HG03196 (cell line): ENCODE data around the gene GSDMA.

ENCODE experiments used
- ATAC-seq: cut with Tn5 transposase; IDR thresholded peaks from one replicate; pipeline ENCODE4 v1.9.1; 2021; ENCODE audit not compliant: unreplicated experiment

GSDMA gene

GRCh38 chr17:40021451-40021971, 58.7 kb downstream of the GSDMA start:
- ATAC-seq, result no peak

- ATAC-seq, result no peak
These were observed 59.7 kb downstream of the GSDMA start for GRCh38 chr17:40022497-40022896.

DNA sequence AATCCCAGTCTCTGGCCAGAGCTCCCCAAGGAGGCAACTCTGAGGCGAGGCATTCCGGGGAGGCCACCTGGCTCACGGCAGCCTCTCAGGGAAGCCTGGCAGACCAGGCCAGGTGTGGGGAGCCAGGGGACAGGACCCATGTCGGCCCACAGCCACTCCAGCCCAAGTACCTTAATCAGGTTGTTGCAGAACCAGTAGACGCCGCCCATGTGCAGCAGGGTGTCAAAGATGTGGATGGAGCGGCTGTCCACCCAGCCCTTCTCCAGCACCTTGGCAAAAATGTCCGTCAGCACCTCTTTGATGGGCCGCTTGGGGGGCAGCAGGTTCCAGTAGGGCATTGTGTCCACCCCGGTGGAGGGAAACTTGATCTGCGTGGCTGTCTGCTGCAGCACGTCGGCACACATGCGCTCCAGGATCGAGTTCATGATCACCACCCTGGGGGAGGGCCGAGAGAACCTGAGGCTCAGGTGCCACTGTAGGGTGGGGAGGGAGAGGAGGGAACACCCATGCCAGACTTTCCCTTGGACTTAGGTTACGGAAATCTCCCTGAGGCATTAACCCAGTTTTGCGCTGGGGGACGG, 60.2 kb downstream of the GSDMA start:
- no peak for ATAC-seq

DNA sequence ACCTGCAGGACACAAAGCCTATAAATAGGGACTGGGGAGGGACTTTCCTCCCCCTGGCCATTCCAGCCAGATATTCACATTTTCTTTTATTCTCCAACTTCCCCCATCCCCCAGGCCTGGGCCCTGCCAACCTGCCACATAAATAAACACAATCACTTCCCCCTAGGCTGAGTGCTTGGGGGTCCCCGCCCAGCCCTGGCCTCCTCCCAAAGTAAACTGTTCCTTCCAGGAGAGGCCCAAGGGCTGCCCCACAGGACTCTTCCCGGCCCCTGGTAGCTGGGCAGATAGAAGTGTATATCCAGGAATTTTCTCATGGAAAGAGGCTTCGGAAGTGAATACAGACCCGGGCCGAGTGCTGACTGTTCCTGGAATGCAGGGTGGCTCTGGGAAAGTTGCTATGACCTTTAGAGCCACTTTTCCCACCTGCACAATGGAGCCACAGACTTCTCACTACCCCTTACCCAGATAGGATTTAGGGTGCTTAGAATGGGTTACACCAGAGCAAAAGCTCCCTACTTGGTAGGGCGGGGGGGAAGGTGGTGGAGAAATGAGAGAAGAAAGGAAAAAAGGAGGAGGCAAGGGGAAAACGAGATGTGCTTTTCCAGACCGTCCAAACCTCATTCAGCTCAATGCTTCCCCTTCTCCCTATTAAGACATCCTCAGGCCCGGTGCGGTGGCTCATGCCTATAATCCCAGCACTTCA, 60.9 kb downstream of the GSDMA start:
- no peak for ATAC-seq

- no peak for ATAC-seq
These were observed 62.1 kb downstream of the GSDMA start for GRCh38 chr17:40024901-40025300.

DNA sequence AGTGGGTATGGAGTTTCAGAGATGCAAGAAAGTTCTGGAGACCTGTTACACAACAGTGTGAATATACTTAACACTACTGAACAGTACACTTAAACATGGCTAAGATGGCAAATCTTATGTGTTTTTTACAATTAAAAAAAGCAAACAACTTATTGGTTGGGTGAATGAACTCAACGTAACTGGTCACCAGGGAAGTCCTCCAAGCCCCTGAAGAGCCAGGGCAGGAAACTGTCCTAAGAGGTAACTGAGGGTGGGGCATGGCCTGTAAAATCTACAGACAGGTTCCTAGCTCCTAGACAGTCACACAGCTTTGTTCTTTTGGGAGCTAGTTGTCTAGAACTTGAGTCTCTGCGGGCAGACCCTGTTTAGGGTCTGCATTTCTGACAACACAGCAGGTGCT, 62.8 kb downstream of the GSDMA start:
- no peak for ATAC-seq

DNA sequence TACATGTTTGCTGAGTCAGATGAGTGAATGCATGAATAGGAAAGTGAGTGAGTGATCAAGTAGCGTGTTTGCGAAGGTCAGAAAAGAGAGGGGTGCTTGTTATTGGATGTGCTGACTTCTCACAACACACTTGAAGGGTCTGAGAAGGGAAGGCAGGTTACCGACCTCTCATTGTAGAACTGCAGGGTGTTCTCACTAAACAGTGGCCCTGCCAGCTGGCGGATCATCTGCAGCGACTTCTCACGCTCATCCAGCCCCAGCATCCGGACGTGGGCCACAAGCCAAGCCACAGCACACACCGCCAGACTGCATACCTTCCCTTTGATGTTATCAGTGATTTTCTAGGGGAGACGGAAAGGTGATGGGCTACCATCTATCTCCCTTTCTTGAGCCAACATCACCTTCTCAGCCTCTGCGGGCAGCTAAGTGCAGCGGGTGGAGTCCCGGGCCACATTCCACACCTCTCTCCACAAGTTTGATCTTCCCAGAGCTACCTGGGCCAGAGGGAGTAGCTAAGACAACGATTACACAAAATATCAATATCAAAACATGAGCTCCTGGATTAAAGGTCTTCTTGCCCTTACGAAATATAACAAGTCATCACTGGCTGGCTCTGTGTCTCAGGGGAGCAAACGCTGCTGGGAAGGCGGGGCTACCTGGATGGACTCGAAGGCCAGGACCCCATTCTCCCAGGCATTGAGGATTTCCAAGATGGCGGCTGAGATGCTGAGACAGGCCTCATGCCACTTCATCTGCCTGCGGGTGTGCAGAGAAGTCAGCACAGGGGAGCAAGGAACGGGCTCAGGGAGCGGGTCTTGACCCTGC, 63.4 kb downstream of the GSDMA start:
- ATAC-seq, result no peak

DNA sequence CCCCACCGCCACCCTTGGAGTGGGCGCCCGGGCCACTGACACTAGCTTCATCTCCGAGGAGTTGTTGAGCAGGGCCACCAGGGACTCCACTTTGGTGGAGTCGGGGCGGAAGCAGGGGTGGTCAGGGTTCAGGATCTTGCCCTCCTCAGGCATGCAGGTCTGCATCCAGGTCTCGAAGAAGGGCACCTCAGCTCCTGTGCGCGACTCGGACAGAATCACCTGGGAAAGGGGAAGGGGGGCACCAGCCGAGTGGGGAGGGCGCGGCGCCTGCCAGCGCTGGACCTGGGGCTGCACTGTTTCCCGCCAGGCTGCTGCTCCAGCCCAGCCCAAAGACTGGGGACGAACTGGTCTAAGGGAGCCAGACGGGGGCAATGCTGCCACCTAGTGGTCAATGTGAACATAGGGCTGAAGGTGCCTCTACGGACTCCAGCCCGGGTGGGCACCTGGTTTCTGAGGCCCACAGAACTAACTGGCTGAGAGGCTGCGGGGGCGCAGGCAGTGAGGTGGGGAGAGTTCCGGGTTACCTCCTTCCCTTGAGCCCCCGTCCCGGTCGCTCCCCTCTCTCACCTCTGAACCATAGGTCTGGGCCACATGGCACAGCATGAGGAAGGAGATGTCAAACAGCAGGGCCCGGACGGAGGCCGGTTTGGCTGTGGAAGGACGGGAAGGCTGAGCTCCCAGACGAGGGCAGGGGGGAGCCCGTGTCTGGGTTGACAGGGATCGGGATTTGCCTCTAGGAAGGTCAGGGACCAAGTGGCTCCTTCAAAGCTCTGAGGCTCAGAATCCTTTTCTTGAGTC, 64.2 kb downstream of the GSDMA start:
- ATAC-seq, result no peak
